Kidney tubule cell (primary cell): Measurements from ENCODE around the gene IFIT2.
"Not testable (repeated sequence)": the region's sequence is repeated elsewhere in the genome, so short reads cannot be mapped to it uniquely, and the experiment has no call there.

Experiments used
- DNase-seq: peaks from one replicate; pipeline ENCODE4 v3.0.0-alpha.2; 2018; ENCODE audit warnings: low spot score

The IFIT2 gene

GRCh38 chr10:89280508-89280907 lies 21.3 kb upstream of the IFIT2 start:
- DNase-seq = no peak

GRCh38 chr10:89281606-89282395 lies 20.0 kb upstream of the IFIT2 start:
- no peak for DNase-seq

DNA sequence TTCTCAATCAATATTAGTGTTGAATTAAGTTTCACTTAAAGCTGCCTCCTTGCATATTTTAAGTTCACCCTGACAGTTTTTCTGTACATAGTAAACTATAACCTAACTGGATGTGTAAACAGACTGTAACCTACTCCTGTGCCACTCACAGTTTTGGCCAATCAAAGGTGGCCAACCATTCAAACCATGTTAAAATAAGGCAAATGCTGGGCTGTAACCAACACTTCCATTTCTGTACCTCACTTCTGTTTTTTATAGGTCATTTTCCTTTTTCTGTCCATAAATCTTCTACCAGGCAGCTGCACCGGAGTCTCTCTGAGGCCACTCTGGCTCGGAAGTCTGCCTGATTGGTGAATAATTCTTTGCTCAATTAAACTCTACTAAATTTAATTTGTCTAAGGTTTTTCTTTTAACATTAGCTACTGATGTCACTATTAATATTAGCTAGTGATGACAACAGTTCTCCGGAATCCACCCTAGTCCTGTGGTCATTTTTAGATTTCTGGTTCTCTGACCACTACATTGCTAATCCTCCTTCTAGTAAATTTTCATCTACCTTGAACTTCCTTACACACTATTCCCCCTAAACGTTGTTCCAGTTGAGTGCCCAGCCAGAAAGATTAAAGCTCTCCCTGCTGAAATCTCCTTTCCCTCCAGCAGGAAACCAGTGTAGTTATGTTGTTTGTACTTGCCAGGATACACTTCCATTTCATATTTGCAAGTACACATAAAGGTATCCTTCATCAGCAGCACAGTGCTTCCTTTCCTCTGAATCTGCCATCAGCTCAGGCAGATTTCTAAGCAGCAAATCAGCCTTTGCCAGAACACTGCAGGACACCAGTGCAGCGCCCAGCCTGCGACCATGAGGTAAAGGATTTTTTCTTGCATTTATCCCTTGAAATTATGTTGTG lies 18.6 kb upstream of the IFIT2 start:
- peak; percentile 98 for DNase-seq

- peak; percentile 91 for DNase-seq
These were observed 17.8 kb upstream of the IFIT2 start for GRCh38 chr10:89283936-89284475.

- DNase-seq = not testable (repeated sequence)
These were observed 17.1 kb upstream of the IFIT2 start for GRCh38 chr10:89284711-89285110.

DNA sequence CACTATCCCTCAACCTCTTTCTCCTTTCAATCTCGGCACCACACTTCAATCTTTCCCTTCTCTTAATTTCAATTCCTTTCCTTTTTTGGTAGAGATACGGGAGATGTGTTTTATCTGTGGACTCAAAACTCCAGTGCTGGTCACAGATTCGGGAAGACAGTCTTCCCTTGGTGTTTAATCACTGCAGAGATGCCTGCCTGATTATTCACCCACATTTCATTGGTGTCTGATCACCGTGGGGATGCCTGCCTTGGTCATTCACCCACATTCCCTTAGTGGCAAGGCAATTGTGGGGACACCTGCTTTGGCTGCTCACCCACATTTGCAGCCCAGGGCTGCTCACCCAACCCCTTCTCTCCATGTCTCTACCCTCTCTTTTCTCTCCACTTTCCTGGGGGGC lies 16.5 kb upstream of the IFIT2 start:
- DNase-seq = peak; percentile 83

GRCh38 chr10:89294721-89295239 lies 7.1 kb upstream of the IFIT2 start:
- DNase-seq = no peak

DNA sequence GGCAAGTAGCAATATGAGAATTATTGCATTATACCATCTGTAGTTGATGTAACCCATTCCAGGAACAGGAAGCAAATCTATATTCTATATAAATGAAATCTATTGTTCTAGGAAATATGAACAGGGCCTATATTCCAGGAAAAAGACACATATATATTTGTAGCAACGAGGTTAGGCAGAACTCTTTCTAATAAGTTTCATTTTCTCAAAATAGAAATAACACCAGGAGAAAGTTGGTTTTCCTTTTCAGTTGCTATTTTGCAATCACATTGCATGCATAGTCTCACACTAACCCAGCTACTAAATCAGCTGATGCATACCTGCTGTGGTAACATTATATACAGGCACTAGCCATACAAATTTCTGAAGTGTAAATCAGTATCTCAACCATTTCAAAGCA lies 6.2 kb upstream of the IFIT2 start:
- DNase-seq = peak; percentile 27

DNA sequence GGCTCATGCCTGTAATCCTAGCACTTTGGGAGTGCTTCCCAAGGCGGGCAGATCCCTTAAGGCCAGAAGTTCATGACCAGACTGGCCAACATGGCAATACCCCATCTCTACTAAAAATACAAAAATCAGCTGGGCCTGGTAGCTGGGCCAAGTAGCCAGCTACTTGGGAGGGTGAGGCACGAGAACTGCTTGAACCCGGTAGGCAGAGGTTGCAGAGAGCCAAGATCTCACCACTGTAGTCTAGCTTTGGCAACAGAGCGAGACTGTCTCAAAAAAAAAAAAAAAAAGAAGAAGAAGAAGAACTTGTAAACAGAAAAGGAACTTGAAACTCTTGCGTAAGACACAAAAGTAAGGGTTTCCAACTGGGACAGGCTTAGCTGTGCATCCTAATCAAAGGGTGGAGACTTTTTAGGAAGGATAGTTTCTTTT lies 5.6 kb upstream of the IFIT2 start:
- no peak for DNase-seq

- DNase-seq = no peak
These were observed 4.5 kb upstream of the IFIT2 start for GRCh38 chr10:89297356-89297755.

DNA sequence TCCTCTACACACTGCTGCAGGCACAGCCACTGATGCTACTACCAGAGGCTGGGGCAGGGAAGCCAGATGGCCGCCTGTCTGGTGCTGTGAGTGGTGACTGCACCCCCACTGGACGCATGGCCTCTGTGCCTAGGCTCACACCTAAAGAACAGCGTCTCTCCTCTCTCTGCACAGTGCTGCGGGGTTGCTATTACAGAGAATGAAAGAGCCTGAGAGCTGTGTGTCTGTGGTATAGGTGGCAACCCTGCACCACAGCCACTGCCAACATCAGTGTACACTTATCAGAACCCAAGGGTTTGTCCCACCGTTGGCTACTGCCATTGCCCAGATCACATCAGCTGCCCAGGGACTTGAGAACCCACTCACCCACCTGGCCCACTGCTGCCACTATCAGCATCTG lies 4.1 kb upstream of the IFIT2 start:
- DNase-seq = no peak

GRCh38 chr10:89299031-89299430 lies 2.8 kb upstream of the IFIT2 start:
- no peak for DNase-seq

GRCh38 chr10:89301232-89301631 lies 614 bp upstream of the IFIT2 start:
- DNase-seq = peak; percentile 71

GRCh38 chr10:89302625-89303024 lies 779 bp downstream of the IFIT2 start:
- DNase-seq = peak; percentile 65

DNA sequence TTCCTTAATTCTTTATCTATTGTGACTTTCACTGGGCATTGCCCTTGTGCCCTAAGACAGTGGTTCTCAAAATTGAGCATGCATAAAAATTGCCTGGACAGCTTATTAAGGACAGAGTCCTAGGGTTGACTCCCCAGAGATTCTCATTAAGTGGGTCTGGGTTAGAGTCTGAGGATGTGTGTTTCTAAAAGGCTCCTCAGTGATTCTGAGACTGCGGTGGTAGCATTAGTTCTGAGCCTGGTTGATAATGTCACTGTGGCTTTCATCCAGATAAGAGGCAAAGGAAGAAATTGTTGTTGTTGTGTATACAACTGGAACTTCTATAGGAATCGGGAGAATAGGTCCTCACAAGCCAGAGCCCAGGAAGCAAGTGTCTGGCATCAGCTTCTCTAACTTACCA lies 1.3 kb downstream of the IFIT2 start:
- DNase-seq = no peak

- DNase-seq = no peak
These were observed 2.2 kb downstream of the IFIT2 start for GRCh38 chr10:89304026-89304425.

DNA sequence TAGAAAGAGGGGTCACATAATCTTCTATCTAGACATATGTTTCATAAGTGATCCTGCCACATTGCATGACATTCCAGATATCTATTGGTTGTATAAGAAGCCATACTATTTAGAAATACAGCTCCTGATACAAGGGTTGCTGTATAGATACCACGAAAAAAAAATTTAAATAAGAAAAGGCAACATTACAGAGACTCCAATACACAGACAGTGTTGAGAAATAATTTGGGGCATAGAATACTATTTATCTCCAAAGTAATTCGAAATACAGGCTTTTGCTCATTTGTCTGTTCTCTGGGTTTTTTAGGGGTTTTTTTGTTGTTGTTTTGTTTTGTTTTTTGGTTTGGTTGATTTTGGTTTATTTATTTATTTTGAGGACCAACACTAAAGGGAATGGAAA lies 2.6 kb downstream of the IFIT2 start:
- no peak for DNase-seq

DNA sequence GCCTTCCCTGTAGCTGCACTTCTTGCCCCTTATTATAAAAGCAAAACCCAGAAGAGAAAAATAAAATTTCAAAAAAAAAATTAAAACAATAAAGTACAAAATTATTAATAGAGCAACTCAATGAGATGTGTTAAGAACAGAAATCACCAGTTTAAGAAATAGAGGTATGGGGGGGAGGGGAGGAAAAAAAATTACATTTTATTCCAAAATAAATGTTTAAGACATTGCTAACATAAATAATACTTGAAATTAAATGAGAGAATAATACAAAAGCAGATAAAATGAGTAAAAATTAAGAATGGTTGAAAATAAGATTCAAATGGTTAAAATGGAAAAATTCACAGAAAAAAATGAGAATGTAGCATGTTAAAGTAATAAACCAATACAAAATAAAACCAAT lies 3.1 kb downstream of the IFIT2 start:
- no peak for DNase-seq

GRCh38 chr10:89305766-89306433 lies 4.1 kb downstream of the IFIT2 start:
- DNase-seq = no peak

DNA sequence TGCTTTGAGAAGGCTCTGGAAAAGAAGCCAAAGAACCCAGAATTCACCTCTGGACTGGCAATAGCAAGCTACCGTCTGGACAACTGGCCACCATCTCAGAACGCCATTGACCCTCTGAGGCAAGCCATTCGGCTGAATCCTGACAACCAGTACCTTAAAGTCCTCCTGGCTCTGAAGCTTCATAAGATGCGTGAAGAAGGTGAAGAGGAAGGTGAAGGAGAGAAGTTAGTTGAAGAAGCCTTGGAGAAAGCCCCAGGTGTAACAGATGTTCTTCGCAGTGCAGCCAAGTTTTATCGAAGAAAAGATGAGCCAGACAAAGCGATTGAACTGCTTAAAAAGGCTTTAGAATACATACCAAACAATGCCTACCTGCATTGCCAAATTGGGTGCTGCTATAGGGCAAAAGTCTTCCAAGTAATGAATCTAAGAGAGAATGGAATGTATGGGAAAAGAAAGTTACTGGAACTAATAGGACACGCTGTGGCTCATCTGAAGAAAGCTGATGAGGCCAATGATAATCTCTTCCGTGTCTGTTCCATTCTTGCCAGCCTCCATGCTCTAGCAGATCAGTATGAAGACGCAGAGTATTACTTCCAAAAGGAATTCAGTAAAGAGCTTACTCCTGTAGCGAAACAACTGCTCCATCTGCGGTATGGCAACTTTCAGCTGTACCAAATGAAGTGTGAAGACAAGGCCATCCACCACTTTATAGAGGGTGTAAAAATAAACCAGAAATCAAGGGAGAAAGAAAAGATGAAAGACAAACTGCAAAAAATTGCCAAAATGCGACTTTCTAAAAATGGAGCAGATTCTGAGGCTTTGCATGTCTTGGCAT lies 4.8 kb downstream of the IFIT2 start:
- DNase-seq = no peak

DNA sequence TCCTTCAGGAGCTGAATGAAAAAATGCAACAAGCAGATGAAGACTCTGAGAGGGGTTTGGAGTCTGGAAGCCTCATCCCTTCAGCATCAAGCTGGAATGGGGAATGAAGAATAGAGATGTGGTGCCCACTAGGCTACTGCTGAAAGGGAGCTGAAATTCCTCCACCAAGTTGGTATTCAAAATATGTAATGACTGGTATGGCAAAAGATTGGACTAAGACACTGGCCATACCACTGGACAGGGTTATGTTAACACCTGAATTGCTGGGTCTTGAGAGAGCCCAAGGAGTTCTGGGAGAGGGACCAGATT lies 5.4 kb downstream of the IFIT2 start:
- DNase-seq = no peak
